HFF-Myc (cell line): ENCODE results near the gene MAPRE2.

ENCODE experiments used
- DNase-seq: peaks from one replicate; pipeline ENCODE4 v3.0.0-alpha.2; 2011; ENCODE audit warnings: low read depth; ENCODE audit errors: extremely low read depth
- H3K4me3 ChIP-seq: replicated peaks from 2 replicates; pipeline ENCODE4 v1.5.1; 2011; ENCODE audit warnings: low read depth, mild to moderate bottlenecking, control low read depth, low read length
- CTCF ChIP-seq: IDR thresholded peaks from 2 replicates; pipeline ENCODE4 v1.5.1; 2012; ENCODE audit warnings: mild to moderate bottlenecking, low read depth, low read length, control low read depth; ENCODE audit errors: missing control alignments

Gene MAPRE2

GRCh38 chr18:35050028-35050546 lies 8.9 kb downstream of the MAPRE2 start:
- TF ChIP-seq CTCF, result no peak
- H3K4me3 ChIP-seq, result no peak overlapping the region
- DNase-seq, result no peak

- no peak for DNase-seq
- H3K4me3 ChIP-seq, result no peak overlapping the region
- no peak for TF ChIP-seq CTCF
Measured at GRCh38 chr18:35050705-35051195, 9.5 kb downstream of the MAPRE2 start.

GRCh38 chr18:35051641-35052377 lies 10.6 kb downstream of the MAPRE2 start:
- H3K4me3 ChIP-seq, result no peak overlapping the region
- DNase-seq, result no peak
- TF ChIP-seq CTCF, result no peak

GRCh38 chr18:35054401-35054800 lies 13.2 kb downstream of the MAPRE2 start:
- H3K4me3 ChIP-seq, result no peak overlapping the region
- TF ChIP-seq CTCF, result no peak
- DNase-seq, result no peak

- no peak overlapping the region for H3K4me3 ChIP-seq
- no peak for DNase-seq
- no peak for TF ChIP-seq CTCF
Measured at GRCh38 chr18:35055105-35055504, 13.9 kb downstream of the MAPRE2 start.

GRCh38 chr18:35055726-35056125 lies 14.5 kb downstream of the MAPRE2 start:
- DNase-seq, result no peak
- no peak overlapping the region for H3K4me3 ChIP-seq
- TF ChIP-seq CTCF, result no peak
